Spleen (tissue), 7 donors: Measurements from ENCODE around the gene DEPDC4.

Experiments used
- POLR2A ChIP-seq, 3 donors: fragments of 450-650 bp; IDR thresholded peaks; one replicate each; pipeline ENCODE4 v1.5.1; 2017; ENCODE audit warnings: antibody characterized with exemption in 3 of 3, mild to moderate bottlenecking in 1 of 3
- TF ChIP-seq, protein P1 (sequence below), 11 experiments: fragments of 200-600 bp in 7 of 11; fragments of 450-650 bp in 4 of 11; sonication (generic) in 4 of 11; IDR thresholded peaks in 8 of 11; conservative IDR thresholded peaks in 3 of 11; 1 replicate in 7 of 11; 2 replicates in 4 of 11; pipeline versions ENCODE4 v1.4.0 to v1.8.0; 2016 to 2021; ENCODE audit warnings: antibody characterized with exemption in 11 of 11, inconsistent platforms in 4 of 11, mild to moderate bottlenecking in 1 of 11
- donor health status: DM: no; HTN: no; CAD: no; lungs with moderate emphysema.
- donor health status: DM: no; HTN: no; CAD: no.
- donor health status: DM: no; HTN: no; CAD: no.

DNA sequence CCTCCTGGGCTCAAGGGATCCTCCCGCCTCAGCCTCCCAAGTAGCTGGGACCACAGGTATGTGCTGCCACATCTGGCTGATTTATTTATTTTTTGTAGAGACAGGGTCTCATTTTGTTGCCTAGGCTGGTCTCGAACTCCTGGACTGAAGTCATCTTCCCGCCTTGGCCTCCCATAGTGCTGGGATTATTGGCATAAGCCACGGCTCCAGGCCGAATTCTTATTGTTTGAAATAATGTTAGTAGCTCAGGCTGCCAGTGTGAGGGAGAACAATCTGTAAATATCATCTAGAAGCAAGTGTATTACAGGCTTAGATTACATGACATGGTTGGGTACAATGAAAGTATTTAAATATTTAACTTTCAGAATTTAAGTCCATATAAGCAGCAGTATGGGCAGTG lies 58.0 kb downstream of the DEPDC4 start:
- no peak for TF ChIP-seq POLR2A (IDR thresholded peaks at IDR 0.05)
- TF ChIP-seq, protein P1, sequence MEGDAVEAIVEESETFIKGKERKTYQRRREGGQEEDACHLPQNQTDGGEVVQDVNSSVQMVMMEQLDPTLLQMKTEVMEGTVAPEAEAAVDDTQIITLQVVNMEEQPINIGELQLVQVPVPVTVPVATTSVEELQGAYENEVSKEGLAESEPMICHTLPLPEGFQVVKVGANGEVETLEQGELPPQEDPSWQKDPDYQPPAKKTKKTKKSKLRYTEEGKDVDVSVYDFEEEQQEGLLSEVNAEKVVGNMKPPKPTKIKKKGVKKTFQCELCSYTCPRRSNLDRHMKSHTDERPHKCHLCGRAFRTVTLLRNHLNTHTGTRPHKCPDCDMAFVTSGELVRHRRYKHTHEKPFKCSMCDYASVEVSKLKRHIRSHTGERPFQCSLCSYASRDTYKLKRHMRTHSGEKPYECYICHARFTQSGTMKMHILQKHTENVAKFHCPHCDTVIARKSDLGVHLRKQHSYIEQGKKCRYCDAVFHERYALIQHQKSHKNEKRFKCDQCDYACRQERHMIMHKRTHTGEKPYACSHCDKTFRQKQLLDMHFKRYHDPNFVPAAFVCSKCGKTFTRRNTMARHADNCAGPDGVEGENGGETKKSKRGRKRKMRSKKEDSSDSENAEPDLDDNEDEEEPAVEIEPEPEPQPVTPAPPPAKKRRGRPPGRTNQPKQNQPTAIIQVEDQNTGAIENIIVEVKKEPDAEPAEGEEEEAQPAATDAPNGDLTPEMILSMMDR (IDR thresholded peaks at IDR 0.05 in 8 of 11, conservative IDR thresholded peaks at IDR 0.05 in 3 of 11): no peak
